Measurements from ENCODE around the gene NFKB1. TPM values are rescaled to one million over a fixed set of nuclear protein-coding genes. Genes with fewer than 3 reads are reported as not detected.

NFKB1 gene
- polyA plus RNA-seq, 1 donor (not counting 4 experiments of a cell fraction or from before 2014, with no cell fraction given) = 21.8 TPM

- no peaks in the 10 kb centered on the region for H3K9me1 ChIP-seq (ENCODE audit: control insufficient read depth, extremely low read depth, insufficient read depth, low read length)
- H3K4me2 ChIP-seq (ENCODE audit: control insufficient read depth, extremely low read depth, insufficient read depth, low read depth, low read length) = no peak overlapping the region
- no peak overlapping the region for H3K4me3 ChIP-seq (ENCODE audit: control insufficient read depth in 2 of 3, extremely low read depth in 1 of 3, insufficient read depth in 2 of 3, low read depth in 1 of 3, low read length in 3 of 3)
- H3K36me3 ChIP-seq (ENCODE audit: control insufficient read depth in 2 of 2, extremely low read depth in 1 of 2, insufficient read depth in 2 of 2, low read length in 2 of 2) = peaks cover 15 to 17% of the 10 kb centered on the region in 2 experiments
- TF ChIP-seq EZH2 (IDR thresholded peaks at IDR 0.05; ENCODE audit: low read length) = no peak
- TF ChIP-seq CTCF (optimal IDR thresholded peaks at IDR 0.05 in 1 of 3, IDR thresholded peaks at IDR 0.05 in 1 of 3, conservative IDR thresholded peaks at IDR 0.05 in 1 of 3; ENCODE audit: extremely low read depth in 1 of 3, insufficient read depth in 2 of 3, low read length in 3 of 3) = no peak
- dilution Hi-C loops (cut with MboI; ENCODE audit: extremely low pct_ligation_motif_present, low sequenced_read_pairs) = no loop called here
- no peaks in the 10 kb centered on the region for H3K27me3 ChIP-seq (ENCODE audit: control insufficient read depth, extremely low read depth, insufficient read depth, low read length)
- no peaks in the 10 kb centered on the region for H3K79me2 ChIP-seq (ENCODE audit: control insufficient read depth, insufficient read depth, low read length)
- no peak overlapping the region for H3K9ac ChIP-seq (ENCODE audit: control insufficient read depth, extremely low read depth, insufficient read depth, low read length)
- no peak overlapping the region for H2AFZ ChIP-seq (ENCODE audit: control insufficient read depth, low read length)
- no peaks in the 10 kb centered on the region for H4K20me1 ChIP-seq (ENCODE audit: control insufficient read depth, extremely low read depth, insufficient read depth, low read length)
- H3K27ac ChIP-seq (ENCODE audit: control insufficient read depth, insufficient read depth, low read length) = no peak overlapping the region
- H3K4me1 ChIP-seq (ENCODE audit: control insufficient read depth, extremely low read depth, insufficient read depth, low read length) = peaks cover 4% of the 10 kb centered on the region
- FAIRE-seq = no peak
- no peak for DNase-seq (ENCODE audit: low read depth, low spot score)
- no peaks in the 10 kb centered on the region for H3K9me3 ChIP-seq (ENCODE audit: control insufficient read depth, low read depth, low read length)
Observed at GRCh38 chr4:102593147-102593546, 92.0 kb downstream of the NFKB1 start.

GRCh38 chr4:102594000-102594399, 92.8 kb downstream of the NFKB1 start:
- TF ChIP-seq CTCF (optimal IDR thresholded peaks at IDR 0.05 in 1 of 3, IDR thresholded peaks at IDR 0.05 in 1 of 3, conservative IDR thresholded peaks at IDR 0.05 in 1 of 3; ENCODE audit: extremely low read depth in 1 of 3, insufficient read depth in 2 of 3, low read length in 3 of 3) = no peak
- TF ChIP-seq EZH2 (IDR thresholded peaks at IDR 0.05; ENCODE audit: low read length) = no peak
- Histone ChIP-seq H3K9me1 (ENCODE audit: control insufficient read depth, extremely low read depth, insufficient read depth, low read length) (no peaks in the 10 kb centered on the region), H2AFZ (ENCODE audit: control insufficient read depth, low read length) (no peak overlapping the region), H3K4me2 (ENCODE audit: control insufficient read depth, extremely low read depth, insufficient read depth, low read depth, low read length) (no peak overlapping the region), H3K4me1 (ENCODE audit: control insufficient read depth, extremely low read depth, insufficient read depth, low read length) (peaks cover 12% of the 10 kb centered on the region), H3K36me3 (ENCODE audit: control insufficient read depth in 2 of 2, extremely low read depth in 1 of 2, insufficient read depth in 2 of 2, low read length in 2 of 2) (peaks cover 15 to 17% of the 10 kb centered on the region in 2 experiments), H4K20me1 (ENCODE audit: control insufficient read depth, extremely low read depth, insufficient read depth, low read length) (no peaks in the 10 kb centered on the region), H3K9me3 (ENCODE audit: control insufficient read depth, low read depth, low read length) (no peaks in the 10 kb centered on the region), H3K9ac (ENCODE audit: control insufficient read depth, extremely low read depth, insufficient read depth, low read length) (no peak overlapping the region), H3K27me3 (ENCODE audit: control insufficient read depth, extremely low read depth, insufficient read depth, low read length) (no peaks in the 10 kb centered on the region), H3K4me3 (ENCODE audit: control insufficient read depth in 2 of 3, extremely low read depth in 1 of 3, insufficient read depth in 2 of 3, low read depth in 1 of 3, low read length in 3 of 3) (no peak overlapping the region), H3K79me2 (ENCODE audit: control insufficient read depth, insufficient read depth, low read length) (no peaks in the 10 kb centered on the region), H3K27ac (ENCODE audit: control insufficient read depth, insufficient read depth, low read length) (no peak overlapping the region)
- FAIRE-seq (peak; percentile 49), DNase-seq (ENCODE audit: low read depth, low spot score) (no peak)
- dilution Hi-C loops (cut with MboI; ENCODE audit: extremely low pct_ligation_motif_present, low sequenced_read_pairs) = no loop called here

All from keratinocyte (primary cell).